GM18519 (cell line): ENCODE data around the gene VAV2.
"Not testable (repeated sequence)": the region's sequence is repeated elsewhere in the genome, so short reads cannot be mapped to it uniquely, and the experiment has no call there.

Source experiments
- ATAC-seq: cut with Tn5 transposase; IDR thresholded peaks from one replicate; pipeline ENCODE4 v1.9.1; 2021; ENCODE audit warnings: mild to moderate bottlenecking, moderate library complexity; ENCODE audit not compliant: unreplicated experiment, low FRiP score

Gene VAV2

DNA sequence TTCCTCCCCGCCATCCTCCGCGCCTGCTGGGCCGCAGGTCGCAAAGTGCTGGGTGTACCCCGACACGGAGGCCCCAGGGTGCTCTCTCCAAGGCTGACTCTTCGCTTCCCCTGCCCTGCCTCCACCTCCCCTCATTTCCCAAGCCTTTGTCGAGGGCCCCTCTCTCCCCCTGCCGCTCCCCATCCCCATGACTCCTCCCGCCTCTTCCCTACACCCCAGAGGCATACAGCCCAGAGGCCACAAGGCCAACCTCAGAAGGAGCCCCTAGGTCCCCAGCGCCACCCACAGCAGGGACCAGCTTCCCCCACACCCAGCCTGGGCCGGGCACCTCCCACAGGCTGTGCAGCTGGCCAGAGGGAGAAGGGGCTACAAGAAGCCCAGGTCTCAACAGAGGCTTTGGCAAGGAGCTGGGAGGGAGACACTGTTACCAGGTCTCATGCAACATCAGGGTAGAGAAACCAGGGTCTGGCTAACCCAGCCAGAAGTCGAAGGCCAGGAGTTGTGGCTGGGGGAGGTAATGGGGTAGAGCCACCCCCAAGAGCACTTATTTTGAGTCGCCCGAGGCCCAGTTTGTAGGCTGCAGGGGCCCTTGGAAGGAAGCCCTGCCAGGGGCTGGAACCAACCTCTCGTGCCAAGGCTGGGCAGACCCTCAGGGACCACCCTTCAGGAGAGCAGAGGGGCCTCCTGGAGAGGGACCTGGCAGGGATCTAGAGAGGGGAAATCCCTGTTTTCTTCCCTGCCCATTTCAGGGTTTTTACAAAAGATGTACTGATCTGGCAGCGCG, 229.4 kb downstream of the VAV2 start:
- no peak for ATAC-seq

- ATAC-seq = no peak
Measured at GRCh38 chr9:133761641-133762248, 230.4 kb downstream of the VAV2 start.

- ATAC-seq = no peak
Measured at GRCh38 chr9:133760713-133761290, 231.3 kb downstream of the VAV2 start.

- no peak for ATAC-seq
Measured at GRCh38 chr9:133759946-133760345, 232.2 kb downstream of the VAV2 start.

DNA sequence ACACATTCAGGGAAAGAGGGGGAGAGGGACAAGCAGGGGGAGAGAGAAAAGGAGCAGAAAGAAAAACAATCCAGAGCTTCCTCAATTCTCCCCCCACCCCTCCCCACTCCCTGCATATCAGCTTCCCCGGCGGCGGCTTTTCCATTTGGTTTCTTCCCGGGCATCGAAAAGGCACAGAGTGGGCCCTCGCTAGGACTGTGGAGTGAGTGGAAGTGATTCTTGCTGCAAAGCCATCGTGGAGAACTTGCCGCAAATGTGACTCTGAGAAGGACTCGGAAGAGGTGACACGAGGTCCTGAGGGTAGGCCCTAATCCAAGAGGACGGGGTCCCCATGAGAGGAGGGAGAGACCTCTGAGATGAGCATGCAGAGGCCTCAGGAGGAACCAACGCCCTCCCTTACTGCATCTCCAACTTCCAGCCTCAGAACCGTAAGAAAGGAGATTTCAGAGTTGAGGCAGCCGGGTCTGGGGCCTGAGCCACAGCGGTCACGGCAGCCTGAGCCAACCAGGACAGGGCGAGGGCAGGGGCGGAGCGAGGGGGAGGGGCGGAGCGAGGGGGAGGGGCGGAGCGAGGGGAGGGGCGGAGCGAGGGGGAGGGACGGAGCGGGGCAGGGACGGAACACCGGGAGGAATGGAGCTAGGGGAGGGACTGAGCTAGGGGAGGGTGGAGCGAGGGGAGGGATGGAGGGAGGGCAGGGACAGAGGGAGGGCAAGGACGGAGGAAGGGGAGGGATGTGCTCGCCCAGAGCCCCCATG, 232.8 kb downstream of the VAV2 start:
- no peak for ATAC-seq

GRCh38 chr9:133758228-133758627, 233.9 kb downstream of the VAV2 start:
- ATAC-seq = no peak

DNA sequence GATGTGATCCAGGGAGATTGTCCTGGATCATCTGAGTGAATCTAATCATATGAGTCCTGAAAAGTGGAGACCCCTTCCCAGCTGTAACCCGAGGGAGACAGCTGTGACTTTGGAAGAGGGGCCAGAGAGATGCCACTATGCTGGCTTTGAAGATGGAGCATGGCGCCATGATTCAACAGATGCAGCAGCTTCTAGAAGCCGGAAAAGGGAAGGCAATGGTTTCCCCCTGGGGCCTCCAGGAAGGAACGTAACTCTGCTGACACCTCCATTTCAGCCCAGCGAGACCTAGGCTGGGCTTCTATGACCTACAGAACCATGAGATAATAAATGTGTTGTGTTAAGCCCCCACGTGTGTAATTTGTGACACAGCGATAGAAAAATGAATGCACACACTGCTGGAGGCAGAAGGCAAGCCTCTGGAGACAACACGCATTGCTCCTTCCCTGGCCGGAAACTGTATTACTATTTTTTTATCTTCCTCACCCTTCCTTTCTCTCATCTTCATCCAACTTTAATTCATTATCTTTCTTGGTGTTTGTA, 237.4 kb downstream of the VAV2 start:
- ATAC-seq = no peak

GRCh38 chr9:133754187-133754586, 237.9 kb downstream of the VAV2 start:
- ATAC-seq = no peak

DNA sequence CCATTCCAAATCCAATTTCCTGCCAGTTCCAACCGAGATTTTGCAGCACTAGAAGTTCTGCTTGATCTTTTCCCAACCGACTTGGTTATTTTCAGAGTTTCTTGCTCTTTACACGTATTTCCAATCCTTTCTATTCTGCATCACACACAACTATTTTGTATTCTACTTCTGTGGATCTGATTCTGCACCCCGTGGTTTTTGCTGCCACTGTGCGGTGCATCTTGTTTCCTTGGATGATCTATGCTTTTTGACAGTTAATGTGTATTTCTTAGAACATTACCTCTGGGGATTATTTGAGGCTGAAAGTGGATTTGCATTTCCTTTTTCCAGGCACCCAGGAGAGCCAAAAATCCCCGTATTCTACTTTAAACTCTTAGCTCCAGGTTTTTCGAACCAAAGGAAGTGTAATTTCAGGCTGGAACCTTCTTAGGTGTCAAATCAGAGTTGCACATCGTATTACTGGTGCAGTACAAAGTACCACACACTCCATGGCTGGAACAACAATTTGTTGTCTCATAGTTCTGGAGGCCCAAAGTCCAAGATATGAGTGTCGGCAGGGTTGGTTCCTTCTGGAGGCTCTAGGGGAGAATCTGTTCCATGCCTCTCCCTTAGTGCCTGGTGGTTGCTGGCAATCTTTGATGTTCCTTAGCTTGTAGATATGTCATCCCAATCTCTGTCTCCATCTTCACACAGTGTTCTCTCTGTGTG, 239.2 kb downstream of the VAV2 start:
- ATAC-seq = no peak

DNA sequence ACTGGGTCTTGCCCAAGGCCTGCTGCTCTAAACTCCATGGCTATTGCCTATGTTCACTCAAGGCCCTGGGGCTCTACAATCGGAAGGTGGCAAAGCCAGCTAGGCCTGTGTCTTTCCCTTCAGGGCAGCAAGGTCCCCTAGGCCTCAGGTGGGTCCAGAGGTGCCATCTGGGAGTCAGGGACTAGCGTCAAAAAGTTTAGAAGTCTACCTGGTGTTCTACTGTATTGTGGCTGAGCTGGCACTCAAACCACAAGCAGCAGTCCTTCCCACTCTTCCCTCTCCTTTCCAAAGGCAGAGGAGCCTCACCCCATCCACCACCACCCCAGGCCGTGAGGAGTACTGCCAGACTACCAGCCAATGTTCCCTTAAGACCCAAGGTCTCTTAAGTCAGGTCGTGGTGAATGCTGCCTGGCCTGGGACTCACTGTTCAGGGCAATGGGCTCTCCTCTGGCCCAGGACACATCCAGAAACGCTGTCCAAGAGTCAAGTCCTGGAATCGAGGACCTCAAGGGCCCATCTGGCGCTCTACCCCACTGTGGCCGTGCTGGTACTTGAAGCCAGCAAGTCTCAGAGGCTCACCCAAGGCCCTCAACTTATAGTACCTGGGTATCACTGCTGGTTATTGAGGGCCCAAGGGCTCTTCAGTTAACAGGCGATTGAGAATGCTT, 241.0 kb downstream of the VAV2 start:
- no peak for ATAC-seq

DNA sequence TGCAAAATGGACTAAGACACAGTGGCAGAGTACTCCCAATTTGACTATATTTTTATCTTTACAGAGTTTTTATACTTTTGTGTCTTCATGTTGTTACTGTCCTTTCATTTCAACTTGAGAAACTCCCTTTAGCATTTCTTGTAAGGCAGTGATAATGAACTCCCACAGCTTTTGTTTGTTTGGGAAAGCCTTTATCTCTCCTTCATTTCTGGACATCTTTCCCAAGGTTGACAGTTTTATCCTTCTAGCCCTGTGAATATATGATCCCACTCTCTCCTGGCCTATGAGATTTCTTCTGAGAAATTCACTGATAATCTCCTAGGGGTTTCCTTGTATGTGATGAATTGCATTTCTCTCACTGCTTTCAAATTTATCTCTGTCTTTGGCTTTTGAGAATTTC, 244.8 kb downstream of the VAV2 start:
- ATAC-seq = no peak

DNA sequence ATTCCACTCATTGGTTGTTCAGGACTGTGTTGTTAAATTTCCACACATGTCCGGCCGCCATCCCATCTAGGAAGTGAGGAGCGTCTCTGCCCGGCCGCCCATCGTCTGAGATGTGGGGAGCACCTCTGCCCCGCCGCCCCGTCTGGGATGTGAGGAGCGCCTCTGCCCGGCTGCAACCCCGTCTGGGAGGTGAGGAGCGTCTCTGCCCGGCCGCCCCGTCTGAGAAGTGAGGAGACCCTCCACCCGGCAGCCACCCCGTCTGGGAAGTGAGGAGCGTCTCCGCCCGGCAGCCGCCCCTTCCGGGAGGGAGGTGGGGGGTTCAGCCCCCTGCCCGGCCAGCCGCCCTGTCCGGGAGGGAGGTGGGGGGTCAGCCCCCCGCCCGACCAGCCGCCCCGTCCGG, 247.6 kb downstream of the VAV2 start:
- not testable (repeated sequence) for ATAC-seq

DNA sequence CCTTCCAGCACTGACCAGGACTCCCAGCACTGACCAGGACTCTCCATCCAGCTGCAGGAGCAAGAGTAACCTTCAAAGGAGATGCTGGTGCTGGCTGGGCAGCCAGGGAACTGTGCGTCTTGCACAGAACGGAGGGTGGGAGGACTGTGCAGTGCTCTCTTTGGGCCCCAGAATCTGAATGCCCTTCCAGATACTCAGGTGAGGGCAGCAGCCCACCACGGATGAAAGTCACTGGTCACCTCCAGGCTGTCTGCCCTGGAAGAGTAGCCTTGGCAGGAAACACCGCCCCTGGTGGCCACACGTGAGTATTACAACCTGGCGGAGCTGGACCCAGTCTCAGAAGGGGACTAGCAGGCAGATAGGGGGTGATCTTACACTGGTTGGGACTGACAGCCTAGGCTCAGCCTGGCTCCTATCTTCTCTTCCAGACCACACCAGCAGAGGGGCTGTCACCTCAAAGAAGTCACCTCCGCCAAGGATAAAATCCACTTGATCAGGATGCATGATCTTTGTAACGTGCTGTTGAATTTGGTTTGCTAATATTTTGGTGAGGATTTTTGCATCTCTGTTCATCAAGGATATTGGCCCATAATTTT, 249.2 kb downstream of the VAV2 start:
- peak; percentile 46 for ATAC-seq

DNA sequence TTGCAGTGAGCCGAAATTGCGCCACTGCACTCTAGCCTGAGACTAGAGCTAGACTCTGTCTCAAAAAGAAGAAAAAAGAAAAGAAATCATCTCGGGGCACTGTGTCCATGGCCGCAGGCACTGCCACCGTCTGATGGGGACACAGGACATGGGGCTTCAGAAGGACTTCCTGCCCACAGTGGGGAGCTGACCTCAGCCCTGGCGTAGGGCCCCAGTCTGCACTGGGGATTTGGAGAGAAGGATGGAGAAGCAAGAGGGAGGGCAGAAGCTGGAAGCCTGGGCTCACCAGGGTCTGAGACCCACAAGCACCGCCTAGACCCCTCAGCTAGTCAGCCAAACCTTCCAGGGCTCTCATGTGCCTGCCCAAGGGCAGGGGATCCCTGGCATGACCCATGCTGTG, 249.9 kb downstream of the VAV2 start:
- ATAC-seq = no peak

- ATAC-seq = no peak
Measured at GRCh38 chr9:133741716-133742115, 250.4 kb downstream of the VAV2 start.

DNA sequence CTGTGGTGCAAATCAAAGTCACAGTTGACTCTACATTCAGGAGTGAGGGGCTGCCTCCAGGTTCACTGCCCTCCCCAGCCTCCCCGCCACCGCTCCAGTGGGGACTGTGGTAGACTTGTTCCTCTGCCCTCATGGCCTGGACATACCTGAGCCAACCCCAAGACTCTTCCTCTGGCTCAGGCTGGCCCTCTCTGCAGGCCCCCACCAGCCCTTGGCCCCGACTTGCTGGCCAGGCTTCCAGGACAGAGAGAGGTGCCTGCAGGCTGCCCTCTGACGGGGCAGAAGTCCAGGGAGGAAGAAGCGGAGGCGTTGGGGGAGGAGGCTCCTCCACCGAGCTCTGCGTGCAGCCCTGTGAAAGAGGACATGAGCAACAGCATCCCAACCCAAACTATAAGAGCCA, 251.2 kb downstream of the VAV2 start:
- no peak for ATAC-seq

GRCh38 chr9:133739408-133740280, 252.5 kb downstream of the VAV2 start:
- no peak for ATAC-seq

GRCh38 chr9:133738640-133739225, 253.4 kb downstream of the VAV2 start:
- ATAC-seq = no peak
